ENCODE data around the gene FOXP4.

The FOXP4 gene

GRCh38 chr6:41535766-41536165, 10.4 kb upstream of the FOXP4 start:
- no peak for TF ChIP-seq EZH2 (IDR thresholded peaks at IDR 0.05; ENCODE audit: borderline replicate concordance, low read length)
- TF ChIP-seq, protein P1, sequence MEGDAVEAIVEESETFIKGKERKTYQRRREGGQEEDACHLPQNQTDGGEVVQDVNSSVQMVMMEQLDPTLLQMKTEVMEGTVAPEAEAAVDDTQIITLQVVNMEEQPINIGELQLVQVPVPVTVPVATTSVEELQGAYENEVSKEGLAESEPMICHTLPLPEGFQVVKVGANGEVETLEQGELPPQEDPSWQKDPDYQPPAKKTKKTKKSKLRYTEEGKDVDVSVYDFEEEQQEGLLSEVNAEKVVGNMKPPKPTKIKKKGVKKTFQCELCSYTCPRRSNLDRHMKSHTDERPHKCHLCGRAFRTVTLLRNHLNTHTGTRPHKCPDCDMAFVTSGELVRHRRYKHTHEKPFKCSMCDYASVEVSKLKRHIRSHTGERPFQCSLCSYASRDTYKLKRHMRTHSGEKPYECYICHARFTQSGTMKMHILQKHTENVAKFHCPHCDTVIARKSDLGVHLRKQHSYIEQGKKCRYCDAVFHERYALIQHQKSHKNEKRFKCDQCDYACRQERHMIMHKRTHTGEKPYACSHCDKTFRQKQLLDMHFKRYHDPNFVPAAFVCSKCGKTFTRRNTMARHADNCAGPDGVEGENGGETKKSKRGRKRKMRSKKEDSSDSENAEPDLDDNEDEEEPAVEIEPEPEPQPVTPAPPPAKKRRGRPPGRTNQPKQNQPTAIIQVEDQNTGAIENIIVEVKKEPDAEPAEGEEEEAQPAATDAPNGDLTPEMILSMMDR (IDR thresholded peaks at IDR 0.05; ENCODE audit: low read length) = no peak
- Histone ChIP-seq H3K79me2 (ENCODE audit: insufficient read depth, low read length) (no peaks in the 10 kb centered on the region), H3K36me3 (ENCODE audit: insufficient read depth, low read length) (no peaks in the 10 kb centered on the region), H4K20me1 (ENCODE audit: insufficient read depth, low read length) (no peaks in the 10 kb centered on the region), H3K4me1 (ENCODE audit: insufficient read depth, low read length, severe bottlenecking) (no peaks in the 10 kb centered on the region), H3K27me3 (ENCODE audit: insufficient read depth, low read length) (no peaks in the 10 kb centered on the region), H3F3A (ENCODE audit: insufficient read depth, low read length) (no peaks in the 10 kb centered on the region), H2AFZ (ENCODE audit: low read length) (no peak overlapping the region), H3K9ac (ENCODE audit: low read length) (no peak overlapping the region), H3K27ac (ENCODE audit: low read depth, low read length, poor library complexity, severe bottlenecking) (no peak overlapping the region), H3K9me3 (ENCODE audit: low read length) (no peaks in the 10 kb centered on the region), H3K4me2 (ENCODE audit: low read length) (no peak overlapping the region), H3K9me2 (ENCODE audit: low read depth, low read length) (no peaks in the 10 kb centered on the region), H3K4me3 (ENCODE audit: low read depth, low read length, poor library complexity, severe bottlenecking) (no peak overlapping the region)

DNA sequence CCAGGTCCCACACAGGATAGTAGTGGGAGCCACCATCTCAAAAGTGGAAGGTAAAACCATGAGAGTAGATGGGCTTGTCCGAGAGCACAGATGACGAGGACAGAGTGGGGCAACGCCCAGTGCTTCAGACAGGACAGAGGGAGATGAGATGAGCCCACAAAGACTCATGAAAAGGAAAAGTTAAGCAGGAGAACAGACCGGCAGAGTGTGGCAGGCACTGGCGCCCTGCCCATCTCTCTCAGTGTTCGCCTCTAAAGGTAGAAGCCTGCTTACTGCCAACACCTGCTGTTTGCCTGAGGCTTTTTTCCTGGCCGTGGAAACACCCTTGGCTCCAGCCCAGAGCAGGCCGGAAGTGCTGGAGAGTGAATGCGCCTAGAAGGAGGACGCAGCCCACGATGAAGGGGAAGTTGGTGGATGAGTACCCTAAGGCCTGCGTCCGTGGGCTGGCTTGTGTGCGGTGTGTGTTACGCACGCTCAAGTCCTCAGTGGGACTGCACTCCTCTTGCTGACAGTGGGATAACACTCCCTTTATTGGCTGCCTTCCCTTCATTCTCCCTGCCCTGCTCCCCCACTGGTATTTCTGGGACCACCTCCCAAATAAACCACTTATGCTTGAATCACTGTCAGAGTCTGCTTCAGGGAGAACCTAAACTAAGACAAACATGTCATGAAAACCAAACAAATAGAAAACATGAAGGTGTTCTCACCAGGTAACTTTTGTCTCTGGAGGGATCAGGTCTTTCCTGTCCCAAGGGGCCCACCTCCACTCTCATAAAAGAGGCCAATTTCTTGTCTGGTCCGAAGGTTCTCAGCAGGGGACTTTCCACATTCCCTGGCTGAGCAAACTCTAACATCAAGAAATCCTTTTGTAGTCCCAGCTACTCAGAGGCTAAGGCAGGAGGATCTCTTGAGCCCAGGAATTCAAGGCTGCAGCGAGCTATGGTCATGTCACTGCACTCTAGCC, 9.1 kb upstream of the FOXP4 start:
- Histone ChIP-seq H3K9me3 (ENCODE audit: low read length) (no peaks in the 10 kb centered on the region), H3K79me2 (ENCODE audit: insufficient read depth, low read length) (no peaks in the 10 kb centered on the region), H4K20me1 (ENCODE audit: insufficient read depth, low read length) (no peaks in the 10 kb centered on the region), H3K9me2 (ENCODE audit: low read depth, low read length) (no peaks in the 10 kb centered on the region), H3K4me2 (ENCODE audit: low read length) (no peak overlapping the region), H3K4me3 (ENCODE audit: low read depth, low read length, poor library complexity, severe bottlenecking) (no peak overlapping the region), H3K27ac (ENCODE audit: low read depth, low read length, poor library complexity, severe bottlenecking) (no peak overlapping the region), H2AFZ (ENCODE audit: low read length) (no peak overlapping the region), H3K27me3 (ENCODE audit: insufficient read depth, low read length) (no peaks in the 10 kb centered on the region), H3F3A (ENCODE audit: insufficient read depth, low read length) (no peaks in the 10 kb centered on the region), H3K4me1 (ENCODE audit: insufficient read depth, low read length, severe bottlenecking) (no peaks in the 10 kb centered on the region), H3K9ac (ENCODE audit: low read length) (no peak overlapping the region), H3K36me3 (ENCODE audit: insufficient read depth, low read length) (no peaks in the 10 kb centered on the region)
- TF ChIP-seq, protein P1 (IDR thresholded peaks at IDR 0.05; ENCODE audit: low read length) = no peak

- no peak overlapping the region for H3K9ac ChIP-seq (ENCODE audit: low read length)
- no peak overlapping the region for H2AFZ ChIP-seq (ENCODE audit: low read length)
- no peak overlapping the region for H3K27ac ChIP-seq (ENCODE audit: low read depth, low read length, poor library complexity, severe bottlenecking)
- no peaks in the 10 kb centered on the region for H3K27me3 ChIP-seq (ENCODE audit: insufficient read depth, low read length)
- H3K36me3 ChIP-seq (ENCODE audit: insufficient read depth, low read length) = no peaks in the 10 kb centered on the region
- TF ChIP-seq, protein P1 (IDR thresholded peaks at IDR 0.05; ENCODE audit: low read length) = no peak
- no peak for TF ChIP-seq EZH2 (IDR thresholded peaks at IDR 0.05; ENCODE audit: borderline replicate concordance, low read length)
- no peaks in the 10 kb centered on the region for H4K20me1 ChIP-seq (ENCODE audit: insufficient read depth, low read length)
- no peak overlapping the region for H3K4me3 ChIP-seq (ENCODE audit: low read depth, low read length, poor library complexity, severe bottlenecking)
- H3K9me2 ChIP-seq (ENCODE audit: low read depth, low read length) = no peaks in the 10 kb centered on the region
- H3F3A ChIP-seq (ENCODE audit: insufficient read depth, low read length) = no peaks in the 10 kb centered on the region
- H3K4me1 ChIP-seq (ENCODE audit: insufficient read depth, low read length, severe bottlenecking) = no peaks in the 10 kb centered on the region
- H3K79me2 ChIP-seq (ENCODE audit: insufficient read depth, low read length) = no peaks in the 10 kb centered on the region
- H3K4me2 ChIP-seq (ENCODE audit: low read length) = no peak overlapping the region
- no peaks in the 10 kb centered on the region for H3K9me3 ChIP-seq (ENCODE audit: low read length)
Measured at GRCh38 chr6:41538556-41539182, 7.5 kb upstream of the FOXP4 start.

All from OCI-LY1 (cell line).